ENCODE results near the gene TTC21A.

TTC21A gene

DNA sequence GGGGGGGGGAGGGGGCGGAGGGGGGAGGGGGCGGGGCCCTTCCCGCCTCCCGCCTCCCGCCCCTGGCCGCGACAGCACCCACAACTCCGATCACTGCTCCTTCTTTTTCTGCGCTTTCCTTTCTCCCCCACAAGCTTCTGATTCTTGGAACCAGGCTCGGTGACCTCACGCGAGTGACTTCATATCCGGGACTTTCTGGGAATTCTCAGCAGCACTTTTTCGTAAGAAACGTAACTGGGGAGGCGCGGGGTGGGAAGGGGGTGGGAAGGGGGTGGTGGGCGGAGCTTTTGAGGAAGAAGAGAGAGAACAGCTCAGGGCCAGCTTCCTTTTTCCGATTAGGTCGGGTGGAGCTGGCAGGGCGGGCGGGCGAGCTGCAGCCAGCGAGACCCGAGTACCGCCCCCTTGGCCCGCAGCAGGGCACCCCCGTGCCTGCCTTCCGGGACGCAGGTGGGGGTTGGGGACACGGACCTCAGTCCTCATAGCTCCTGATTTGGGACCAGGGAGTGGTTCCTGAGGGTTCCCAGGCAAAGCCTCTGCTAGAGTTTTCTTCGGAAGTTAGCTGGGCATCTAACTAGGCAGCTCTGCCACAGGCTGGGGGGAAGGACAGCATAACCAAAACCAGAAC, 70.3 kb downstream of the TTC21A start:
- in situ Hi-C loops (cut with MboI; ENCODE audit: low sequenced_read_pairs) = loop anchor here (25.0 kb wide), 1 partner anchor 209 kb away; the partner anchor contains the start of gene SLC25A38

DNA sequence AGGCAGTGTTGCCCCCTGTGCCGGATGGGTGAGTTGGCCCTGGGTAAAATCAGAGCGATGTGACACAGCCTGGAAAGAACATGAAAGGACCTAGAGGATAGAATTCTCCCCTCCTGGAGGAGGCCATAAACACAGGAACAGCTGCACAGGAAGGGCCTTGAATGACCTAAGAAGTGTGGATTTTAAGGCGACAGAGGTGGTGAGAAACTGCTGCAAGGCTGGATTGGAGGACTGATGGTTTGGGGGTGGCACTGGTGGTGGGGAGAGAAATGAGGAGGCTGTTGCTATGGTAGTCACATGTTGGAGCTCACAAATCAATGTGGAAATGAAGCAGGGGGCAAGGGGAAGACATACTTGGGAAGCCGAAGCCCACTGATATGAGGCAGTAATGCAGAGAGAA, 71.1 kb downstream of the TTC21A start:
- in situ Hi-C loops (cut with MboI; ENCODE audit: low sequenced_read_pairs) = loop anchor here (25.0 kb wide), 1 partner anchor 209 kb away; the partner anchor contains the start of gene SLC25A38

DNA sequence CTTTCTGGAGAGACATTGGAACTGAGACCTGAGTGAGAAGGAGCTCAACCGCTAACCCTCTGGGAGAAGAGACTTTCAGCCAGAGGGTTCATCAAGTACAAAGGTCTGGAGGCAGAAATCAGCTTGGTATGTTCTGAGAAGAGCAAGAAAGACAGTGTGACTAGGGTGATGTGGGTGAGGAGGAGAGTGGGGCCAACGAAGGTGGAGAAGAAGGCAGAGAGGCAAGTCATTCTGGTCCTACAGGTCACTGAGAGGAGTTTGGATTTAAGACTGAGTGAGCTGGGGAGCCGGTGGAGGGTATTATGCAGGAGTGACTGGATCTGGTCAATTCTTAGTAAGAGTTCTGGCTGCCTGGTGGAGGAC, 72.7 kb downstream of the TTC21A start:
- in situ Hi-C loops (cut with MboI; ENCODE audit: low sequenced_read_pairs) = loop anchor here (25.0 kb wide), 1 partner anchor 207 kb away; the partner anchor contains the start of gene SLC25A38

DNA sequence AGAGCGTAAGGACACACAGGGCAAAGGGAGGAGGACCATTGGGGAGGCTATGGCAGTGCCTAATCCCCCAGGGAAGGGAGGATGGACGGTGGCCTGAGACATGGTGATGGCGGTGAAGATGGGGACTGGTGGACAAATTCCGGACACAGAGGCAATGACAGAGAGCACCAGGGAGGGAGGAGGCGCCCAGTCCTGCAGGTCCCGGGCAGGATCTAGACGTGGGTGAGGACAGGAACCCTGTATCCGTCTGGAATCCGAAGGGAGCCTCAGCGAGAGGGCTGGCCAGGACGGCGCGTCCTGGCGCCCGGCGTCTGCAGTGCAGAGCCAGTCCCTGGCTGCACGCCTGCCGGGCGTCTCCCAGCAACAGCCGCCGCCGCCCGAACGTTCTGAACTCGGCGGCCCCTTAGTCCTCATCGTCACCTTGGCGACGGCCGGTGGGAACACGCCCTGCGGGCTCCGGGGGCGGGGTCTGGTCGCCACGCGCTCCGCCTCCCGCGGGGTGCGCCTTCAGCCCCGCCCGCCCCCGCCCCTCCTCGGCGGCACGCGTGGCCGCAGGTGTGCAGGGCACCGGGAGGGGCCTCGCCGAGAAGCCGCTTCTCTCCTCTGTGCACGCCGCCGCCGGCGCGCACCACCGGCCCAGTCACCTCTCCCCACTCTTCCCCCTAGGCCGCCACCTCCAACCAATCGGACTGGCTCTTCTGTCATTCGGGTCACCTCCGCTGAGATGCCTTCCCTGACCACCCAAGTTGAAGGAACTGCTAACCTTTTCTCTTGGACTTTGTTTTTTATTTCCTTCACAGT, 73.3 kb downstream of the TTC21A start:
- in situ Hi-C loops (cut with MboI; ENCODE audit: low sequenced_read_pairs) = loop anchor here (25.0 kb wide), 1 partner anchor 207 kb away; the partner anchor contains the start of gene SLC25A38

DNA sequence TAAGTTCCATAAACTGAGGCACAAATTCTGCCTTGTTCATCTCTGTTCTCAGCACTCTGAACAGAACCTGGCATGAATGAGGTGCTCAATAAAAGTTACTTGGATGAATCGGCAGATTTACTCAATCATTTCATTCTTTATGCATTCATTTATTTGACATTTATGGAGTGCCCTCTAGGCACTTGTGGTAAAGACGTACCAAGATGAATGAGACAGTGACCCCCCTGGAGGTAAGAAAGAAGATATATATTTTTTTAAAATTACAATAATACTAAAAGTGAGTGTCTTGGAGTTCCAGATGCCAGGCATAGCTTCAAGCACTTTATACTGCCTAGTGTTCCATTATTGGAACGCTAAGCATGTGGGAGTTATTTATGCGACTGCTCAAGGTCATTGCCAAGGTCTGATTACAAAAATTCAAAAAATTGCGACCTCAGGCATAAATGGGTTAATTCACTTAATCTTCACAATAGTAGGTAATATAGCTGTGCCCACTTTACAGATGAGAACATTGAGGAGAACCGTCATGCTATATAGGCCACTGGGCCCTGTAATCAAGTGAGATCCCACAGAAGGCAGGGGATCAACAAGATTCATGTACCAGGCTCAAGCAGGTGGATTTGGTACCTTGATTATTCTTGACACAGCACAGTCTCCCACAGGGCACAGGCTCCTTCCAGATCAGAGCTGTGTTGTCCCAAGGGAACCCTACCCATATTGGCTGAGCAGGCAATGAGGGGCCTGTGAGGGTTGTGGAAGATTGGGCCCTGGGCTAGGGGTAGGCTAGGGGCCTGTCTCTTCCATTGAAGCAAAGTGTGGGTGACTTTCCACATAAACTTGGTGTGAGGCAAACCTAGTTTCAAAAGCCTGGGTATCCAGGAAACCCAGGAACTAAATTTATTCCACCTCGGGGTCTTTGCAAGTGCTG, 74.2 kb downstream of the TTC21A start:
- in situ Hi-C loops (cut with MboI; ENCODE audit: low sequenced_read_pairs) = loop anchor here (25.0 kb wide), 1 partner anchor 206 kb away; the partner anchor contains the start of gene SLC25A38

DNA sequence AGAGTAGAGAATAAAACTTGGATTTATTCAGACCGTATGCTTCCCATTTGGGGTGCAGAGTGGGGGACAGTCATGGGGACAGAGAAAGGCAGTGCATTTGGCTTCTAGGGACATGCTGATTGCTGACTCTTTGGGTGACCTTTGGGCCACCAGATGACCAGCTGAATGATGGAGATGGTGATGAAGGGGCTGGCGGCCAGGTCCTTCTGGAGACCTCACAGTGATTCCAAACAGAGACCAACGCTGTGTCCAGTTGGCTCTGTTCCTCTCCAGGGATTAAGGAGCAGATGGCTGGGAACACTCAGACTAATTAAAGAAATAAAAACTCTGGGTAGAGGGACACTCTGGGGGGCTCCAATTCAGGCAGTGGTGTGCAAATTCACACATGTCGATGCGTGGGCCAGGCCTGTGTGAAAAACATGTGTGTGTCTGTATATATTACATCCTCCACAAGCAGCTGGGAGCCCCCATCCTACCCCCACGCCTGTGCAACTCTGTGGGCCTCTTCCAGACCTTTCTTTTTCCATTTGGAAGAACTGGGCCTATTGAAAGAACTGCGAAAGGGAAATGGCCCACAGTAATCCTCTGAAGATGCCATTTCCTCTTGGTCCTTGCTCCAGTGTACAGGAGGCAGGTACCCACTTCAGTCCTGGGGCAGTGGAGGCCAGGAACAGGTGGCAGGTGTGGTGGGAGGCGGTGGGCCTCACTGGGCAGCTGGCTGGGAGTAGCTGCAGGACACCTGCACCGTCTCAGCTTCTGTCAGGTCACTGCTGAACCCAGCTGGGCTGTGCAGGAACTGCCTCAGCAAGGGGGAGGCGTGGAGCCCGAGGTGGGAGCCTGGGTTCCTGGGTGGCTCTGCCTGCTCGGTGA, 76.0 kb downstream of the TTC21A start:
- in situ Hi-C loops (cut with MboI; ENCODE audit: low sequenced_read_pairs) = loop anchor here (25.0 kb wide), 1 partner anchor 204 kb away; the partner anchor contains the start of gene SLC25A38

DNA sequence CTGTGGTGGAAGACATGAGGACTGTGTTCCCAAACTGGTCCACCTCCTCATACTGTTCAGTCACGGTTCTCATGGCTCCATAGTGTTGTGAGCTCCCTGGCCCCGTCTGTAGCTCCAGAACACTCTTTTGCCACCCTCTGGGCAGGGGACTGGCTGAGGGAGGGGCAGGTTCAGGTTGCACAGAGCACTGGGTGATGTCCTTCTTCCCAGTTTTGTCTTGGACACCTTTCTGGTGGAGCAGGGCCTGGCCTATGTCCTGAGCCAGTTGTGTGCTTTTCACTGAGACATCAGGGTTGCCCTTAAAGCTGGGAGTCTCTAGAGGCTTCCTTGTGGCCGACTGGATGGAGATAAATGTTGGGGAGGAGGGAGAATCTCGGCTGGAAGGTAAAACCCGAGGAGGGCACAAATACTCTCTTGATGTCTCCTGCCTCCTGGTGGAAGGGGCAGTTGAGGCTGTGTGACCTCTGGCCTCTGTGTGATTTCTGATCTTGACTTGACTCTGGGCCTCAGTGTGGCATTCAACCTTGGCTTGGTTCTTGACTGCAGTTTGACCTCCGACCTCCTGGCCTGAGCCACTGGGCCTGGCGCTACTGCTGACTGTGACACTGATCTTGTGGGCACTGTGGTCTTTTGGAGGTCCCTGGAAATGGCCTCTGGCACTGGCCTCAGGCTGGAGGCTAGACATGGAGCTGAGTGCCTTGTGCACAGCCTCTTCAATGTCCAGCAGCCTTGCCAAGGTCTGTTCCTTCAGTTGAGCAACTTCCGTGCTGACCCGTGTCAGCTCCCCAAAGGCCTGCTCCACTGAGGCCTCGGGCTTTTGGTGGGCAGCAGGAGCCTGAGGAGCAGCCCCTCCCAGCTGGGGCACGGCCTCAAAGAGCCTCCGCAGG, 76.8 kb downstream of the TTC21A start:
- in situ Hi-C loops (cut with MboI; ENCODE audit: low sequenced_read_pairs) = loop anchor here (25.0 kb wide), 1 partner anchor 203 kb away; the partner anchor contains the start of gene SLC25A38

DNA sequence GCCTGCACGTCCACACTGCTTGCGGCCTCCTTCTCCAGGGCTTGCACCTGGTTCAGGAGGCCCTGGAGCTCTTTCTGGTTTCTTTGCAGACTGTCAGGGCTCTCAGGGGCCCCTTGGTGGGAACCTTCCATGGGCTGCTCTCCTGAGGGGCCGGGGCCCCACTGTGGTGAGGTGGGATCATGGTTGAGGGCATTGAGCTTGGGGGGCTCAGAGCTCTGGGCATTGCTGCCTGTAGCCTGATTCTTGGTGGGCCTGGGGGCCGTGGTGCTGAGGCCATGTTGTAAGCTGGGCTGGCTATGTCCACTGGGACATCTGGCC, 77.4 kb downstream of the TTC21A start:
- in situ Hi-C loops (cut with MboI; ENCODE audit: low sequenced_read_pairs) = loop anchor here (25.0 kb wide), 1 partner anchor 202 kb away; the partner anchor contains the start of gene SLC25A38

DNA sequence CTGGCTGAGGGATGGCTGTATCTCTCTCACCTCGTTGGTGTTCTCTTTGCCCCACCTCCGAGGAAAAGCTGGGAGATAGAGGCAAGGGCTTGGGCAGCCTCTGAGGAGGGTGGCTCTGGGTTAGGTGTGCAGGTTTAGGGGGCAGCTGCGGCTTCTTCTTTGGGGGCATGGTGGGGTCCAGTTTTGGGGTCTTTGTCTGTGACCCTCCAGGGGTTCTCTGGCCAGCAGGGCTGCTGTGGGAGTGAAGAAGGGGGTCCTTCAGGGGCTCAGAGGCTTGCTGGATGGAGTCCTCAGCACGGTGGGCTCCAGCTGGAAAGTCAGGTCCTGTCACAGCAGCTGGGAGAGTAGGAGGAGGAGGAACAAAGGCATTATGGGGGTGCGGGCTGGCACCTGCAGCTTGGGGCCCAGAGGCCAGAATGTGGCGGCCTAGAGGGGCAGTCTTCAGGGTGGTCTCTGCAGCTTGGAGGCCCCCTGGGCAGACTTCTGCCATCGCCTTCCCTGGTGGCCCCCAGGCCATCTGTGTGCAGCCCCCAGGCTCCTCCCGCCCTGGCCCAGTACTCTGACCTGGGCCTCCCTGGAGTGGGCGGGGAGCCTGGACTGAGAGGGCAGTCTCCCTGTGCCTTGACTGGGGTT, 78.0 kb downstream of the TTC21A start:
- in situ Hi-C loops (cut with MboI; ENCODE audit: low sequenced_read_pairs) = loop anchor here (25.0 kb wide), 1 partner anchor 202 kb away; the partner anchor contains the start of gene SLC25A38

DNA sequence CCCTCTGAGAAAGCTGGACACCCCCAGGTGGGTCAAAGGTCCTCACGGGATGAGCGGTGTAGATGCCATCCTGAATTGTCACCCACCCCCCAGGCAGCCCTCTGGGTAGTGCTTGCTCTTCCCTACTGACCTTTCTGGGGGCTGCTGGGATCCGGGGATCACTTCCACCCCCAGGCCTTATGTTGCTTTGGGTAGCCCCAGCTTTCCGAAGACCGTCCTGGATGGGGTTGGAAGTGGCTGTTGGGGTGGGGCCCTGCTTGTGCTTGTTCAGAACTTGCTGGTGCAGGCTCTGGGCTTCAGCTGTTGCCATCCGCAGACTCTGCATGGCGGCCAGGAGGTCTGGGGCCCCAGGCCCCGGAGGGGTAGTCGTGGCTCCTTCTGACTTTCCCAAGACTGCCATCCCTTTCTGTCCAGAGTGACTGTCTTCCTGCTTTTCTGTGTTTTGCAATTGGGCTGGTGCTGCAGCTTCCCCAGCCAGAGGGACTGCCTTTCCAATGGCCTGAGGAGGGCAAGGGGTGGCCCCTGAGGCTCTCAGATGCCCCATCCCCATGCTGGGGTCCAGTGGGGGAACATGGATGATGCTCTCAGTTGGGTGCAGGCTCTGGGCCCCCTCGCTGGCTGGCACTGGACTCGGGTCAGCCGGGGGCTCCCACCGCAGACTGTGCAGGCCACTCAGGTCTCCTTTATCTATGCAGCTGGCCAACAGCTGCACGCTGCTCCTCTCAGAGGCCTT, 78.6 kb downstream of the TTC21A start:
- in situ Hi-C loops (cut with MboI; ENCODE audit: low sequenced_read_pairs) = loop anchor here (25.0 kb wide), 1 partner anchor 201 kb away; the partner anchor contains the start of gene SLC25A38

DNA sequence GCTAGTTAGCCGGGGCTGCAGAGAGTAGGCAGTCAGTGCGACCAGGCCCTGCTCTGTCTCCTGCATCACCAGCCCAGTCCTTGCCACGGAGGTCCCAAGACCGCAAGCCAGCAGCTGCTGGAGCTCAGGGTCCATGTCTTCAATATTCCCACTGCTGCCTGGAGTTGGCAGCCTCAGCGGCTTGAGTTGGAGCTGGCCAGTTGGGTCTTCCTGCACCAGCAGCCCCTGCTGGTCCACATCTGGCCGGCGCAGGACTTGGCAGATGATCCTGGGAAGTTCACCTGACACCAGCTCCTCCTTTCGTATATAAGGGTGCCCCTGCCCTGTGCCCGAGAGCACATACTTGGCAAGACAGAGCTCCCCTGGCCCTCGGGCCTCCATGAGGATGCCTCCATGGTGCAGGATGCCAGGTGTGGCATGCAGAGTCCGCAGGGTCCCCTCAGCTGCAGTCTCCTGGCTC, 79.2 kb downstream of the TTC21A start:
- in situ Hi-C loops (cut with MboI; ENCODE audit: low sequenced_read_pairs) = loop anchor here (25.0 kb wide), 1 partner anchor 201 kb away; the partner anchor contains the start of gene SLC25A38

DNA sequence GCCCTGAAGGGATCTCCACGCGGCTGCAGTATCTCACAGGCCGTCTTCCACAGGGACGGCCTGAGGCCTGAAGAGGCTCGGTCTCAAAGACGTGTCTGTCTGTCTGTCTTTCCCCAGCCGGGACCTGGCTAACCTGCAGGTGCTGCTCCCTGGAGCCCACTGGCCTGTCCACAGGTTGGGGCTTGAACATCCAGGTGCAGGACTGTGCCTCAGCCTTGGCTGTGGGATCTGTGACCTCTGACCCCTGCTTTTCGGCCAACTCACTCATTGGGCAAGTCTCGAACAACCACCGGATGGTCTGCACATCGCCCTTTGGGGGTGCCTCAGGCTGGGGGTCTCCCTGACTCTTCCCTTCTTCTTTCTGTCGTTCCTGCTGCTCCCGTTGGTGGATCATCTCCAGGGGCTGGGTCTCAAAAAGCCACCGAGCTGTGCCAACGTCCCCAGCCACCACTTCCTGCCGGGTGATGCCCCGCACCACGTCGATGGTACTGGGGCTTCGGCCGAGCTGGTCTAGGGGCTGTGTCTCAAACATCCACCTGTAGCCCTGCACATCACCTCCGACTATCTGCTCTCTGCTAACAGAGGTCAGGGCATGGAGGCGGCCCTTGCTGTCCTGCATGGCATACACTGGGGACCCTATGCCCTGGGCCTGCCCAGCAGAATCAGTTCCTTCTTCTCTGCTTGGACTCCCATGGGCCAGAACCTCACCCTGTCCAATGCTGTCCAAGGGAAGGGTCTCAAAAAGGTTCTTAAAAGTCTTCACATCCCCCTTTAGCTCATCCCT, 80.1 kb downstream of the TTC21A start:
- in situ Hi-C loops (cut with MboI; ENCODE audit: low sequenced_read_pairs) = loop anchor here (25.0 kb wide), 1 partner anchor 200 kb away; the partner anchor contains the start of gene SLC25A38
